ENCODE results near the gene PDCL2. TPM values are rescaled to one million over a fixed set of nuclear protein-coding genes. Genes with fewer than 3 reads are reported as not detected.

Gene PDCL2
- total and polyA plus RNA-seq, 9 of the 15 experiments (the other 6 are each of a cell fraction or from before 2014, with no cell fraction given), result 0.62 to 2.5 (median 1.2) TPM

GRCh38 chr4:55546756-55547465 is 45.1 kb downstream of the PDCL2 start, which contains the start of gene CLOCK (continued):
- TF ChIP-seq SMAD1 (IDR thresholded peaks at IDR 0.05; ENCODE audit: low read depth, low read length, partially characterized antibody), result peak; percentile 68
- TF ChIP-seq NFE2L1 (tag; IDR thresholded peaks at IDR 0.05; ENCODE audit: borderline replicate concordance, low read depth), result no peak
- no peak for TF ChIP-seq NEUROD1 (IDR thresholded peaks at IDR 0.05; ENCODE audit: borderline replicate concordance, low read depth, low read length, partially characterized antibody)
- no peak for TF ChIP-seq ZSCAN32 (CRISPR knock-in tag; IDR thresholded peaks at IDR 0.05)
- TF ChIP-seq CUX1 (CRISPR knock-in tag; IDR thresholded peaks at IDR 0.05), result no peak
- TF ChIP-seq E2F6 (IDR thresholded peaks at IDR 0.05; ENCODE audit: borderline replicate concordance in 1 of 2, extremely low read depth in 1 of 2, insufficient read depth in 1 of 2, insufficient read length in 1 of 2, low read depth in 1 of 2, low read length in 1 of 2, poor library complexity in 1 of 2, severe bottlenecking in 1 of 2), result peak in 1 of 2 experiments; percentile 44
- TF ChIP-seq DNMT1 (IDR thresholded peaks at IDR 0.05), result no peak
- TF ChIP-seq BACH1 (tag; IDR thresholded peaks at IDR 0.05), result no peak
- peak; percentile 51 for TF ChIP-seq REST (IDR thresholded peaks at IDR 0.05; ENCODE audit: borderline replicate concordance)
- no peak; the same call in 1 of the 2 replicates for TF ChIP-seq REST (CRISPR knock-in tag; IDR thresholded peaks at IDR 0.05; ENCODE audit: low read depth)
- TF ChIP-seq HDAC8 (tag; IDR thresholded peaks at IDR 0.05), result no peak
- TF ChIP-seq EWSR1 (IDR thresholded peaks at IDR 0.05; ENCODE audit: borderline replicate concordance, low read depth, partially characterized antibody), result no peak

Data from K562 (cell line).